Neural progenitor cell (in vitro differentiated cells): Measurements from ENCODE around the gene CACFD1.

Source experiments
- EZH2 ChIP-seq: fragments of 200-600 bp; sonication (generic); IDR thresholded peaks from 2 replicates; pipeline ENCODE4 v1.6.1; 2017; ENCODE audit warnings: antibody characterized with exemption, mild to moderate bottlenecking, moderate library complexity
- TF ChIP-seq, protein P1 (sequence below): fragments of 200-600 bp; sonication (generic); IDR thresholded peaks from 2 replicates; pipeline ENCODE4 v1.5.1; 2017; ENCODE audit warnings: antibody characterized with exemption, mild to moderate bottlenecking

DNA sequence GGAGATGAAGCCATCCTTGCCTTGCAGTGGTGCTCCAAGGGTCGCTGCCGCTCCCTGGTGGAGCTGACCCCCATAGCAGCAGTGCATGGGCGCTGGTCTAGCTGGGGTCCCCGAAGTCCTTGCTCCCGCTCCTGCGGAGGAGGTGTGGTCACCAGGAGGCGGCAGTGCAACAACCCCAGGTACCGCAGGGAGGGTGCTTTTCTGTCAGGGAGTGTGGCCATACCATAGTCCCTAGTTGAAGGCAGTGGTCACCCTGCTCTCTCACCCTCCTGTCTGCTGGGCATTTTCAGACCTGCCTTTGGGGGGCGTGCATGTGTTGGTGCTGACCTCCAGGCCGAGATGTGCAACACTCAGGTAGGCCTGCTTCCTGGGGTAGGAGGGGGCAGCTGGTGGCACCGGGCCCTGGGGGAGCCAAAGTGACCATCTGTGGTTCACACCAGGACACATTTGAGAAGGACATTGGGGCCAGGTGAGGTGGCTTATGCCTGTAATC lies 26.4 kb upstream of the CACFD1 start:
- no peak for TF ChIP-seq EZH2
- TF ChIP-seq, protein P1, sequence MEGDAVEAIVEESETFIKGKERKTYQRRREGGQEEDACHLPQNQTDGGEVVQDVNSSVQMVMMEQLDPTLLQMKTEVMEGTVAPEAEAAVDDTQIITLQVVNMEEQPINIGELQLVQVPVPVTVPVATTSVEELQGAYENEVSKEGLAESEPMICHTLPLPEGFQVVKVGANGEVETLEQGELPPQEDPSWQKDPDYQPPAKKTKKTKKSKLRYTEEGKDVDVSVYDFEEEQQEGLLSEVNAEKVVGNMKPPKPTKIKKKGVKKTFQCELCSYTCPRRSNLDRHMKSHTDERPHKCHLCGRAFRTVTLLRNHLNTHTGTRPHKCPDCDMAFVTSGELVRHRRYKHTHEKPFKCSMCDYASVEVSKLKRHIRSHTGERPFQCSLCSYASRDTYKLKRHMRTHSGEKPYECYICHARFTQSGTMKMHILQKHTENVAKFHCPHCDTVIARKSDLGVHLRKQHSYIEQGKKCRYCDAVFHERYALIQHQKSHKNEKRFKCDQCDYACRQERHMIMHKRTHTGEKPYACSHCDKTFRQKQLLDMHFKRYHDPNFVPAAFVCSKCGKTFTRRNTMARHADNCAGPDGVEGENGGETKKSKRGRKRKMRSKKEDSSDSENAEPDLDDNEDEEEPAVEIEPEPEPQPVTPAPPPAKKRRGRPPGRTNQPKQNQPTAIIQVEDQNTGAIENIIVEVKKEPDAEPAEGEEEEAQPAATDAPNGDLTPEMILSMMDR: no peak
